GM12892 (cell line): ENCODE data around the gene ZBTB49.

Source experiments
- POLR2A ChIP-seq: IDR thresholded peaks from 2 replicates; pipeline ENCODE4 v1.6.1; 2011; ENCODE audit warnings: low read depth, low read length, control low read depth
- POLR2AphosphoS5 ChIP-seq: IDR thresholded peaks from 2 replicates; pipeline ENCODE4 v1.6.1; 2011; ENCODE audit warnings: low read depth, low read length, control low read depth
- TAF1 ChIP-seq: IDR thresholded peaks from 2 replicates; pipeline ENCODE4 v1.6.1; 2011; ENCODE audit warnings: low read depth, mild to moderate bottlenecking, control low read depth, low read length, borderline replicate concordance

GRCh38 chr4:4341861-4342650 lies 52.0 kb downstream of the ZBTB49 start:
- no peak for TF ChIP-seq POLR2A
- TF ChIP-seq POLR2AphosphoS5, result no peak
- no peak for TF ChIP-seq TAF1
